Gastroesophageal sphincter (tissue), 4 donors: ENCODE data around the gene POLR3K. TPM values are rescaled to one million over a fixed set of nuclear protein-coding genes. Genes with fewer than 3 reads are reported as not detected.
"Not testable (repeated sequence)": the region's sequence is repeated elsewhere in the genome, so short reads cannot be mapped to it uniquely, and the experiment has no call there.

Source experiments
- ATAC-seq: fragments of 150-250 bp; one replicate; pipeline ENCODE4 v1.9.1; 2016; ENCODE audit warnings: mild to moderate bottlenecking, moderate library complexity
- H3K27ac ChIP-seq, 4 donors: fragments of 200-600 bp; sonication (generic) in 3 of 4; 1 replicate in 3 of 4; 2 replicates in 1 of 4; pipeline ENCODE4 v1.5.1; 2016 to 2019
- H3K27me3 ChIP-seq: fragments of 200-600 bp; sonication (generic); one replicate; pipeline ENCODE4 v1.5.1; 2019
- H3K36me3 ChIP-seq, 2 donors: fragments of 200-600 bp; sonication (generic); one replicate each; pipeline ENCODE4 v1.5.1; 2019; ENCODE audit warnings: control low read depth in 1 of 2
- H3K4me1 ChIP-seq, 3 donors: fragments of 200-600 bp; sonication (generic); 1 replicate in 2 of 3; 2 replicates in 1 of 3; pipeline ENCODE4 v1.5.1; 2016 to 2019; ENCODE audit warnings: control low read depth in 2 of 3
- H3K4me3 ChIP-seq, 2 donors: fragments of 200-600 bp; sonication (generic); one replicate each; pipeline ENCODE4 v1.5.1; 2019; ENCODE audit warnings: mild to moderate bottlenecking in 1 of 2, moderate library complexity in 1 of 2
- H3K9me3 ChIP-seq, 3 donors: fragments of 200-600 bp; sonication (generic); one replicate each; pipeline ENCODE4 v1.5.1; 2017 to 2019; ENCODE audit warnings: control low read depth in 2 of 3
- EP300 ChIP-seq: sonication (generic); formaldehyde crosslinking; IDR thresholded peaks from one replicate; pipeline ENCODE4 v1.6.1; 2017; ENCODE audit warnings: antibody characterized with exemption, mild to moderate bottlenecking
- POLR2A ChIP-seq, 2 donors: fragments of 450-650 bp; IDR thresholded peaks; one replicate each; pipeline ENCODE4 v1.6.1; 2017; ENCODE audit warnings: antibody characterized with exemption in 2 of 2, mild to moderate bottlenecking in 2 of 2, moderate library complexity in 1 of 2
- POLR2AphosphoS5 ChIP-seq: sonication (generic); formaldehyde crosslinking; IDR thresholded peaks from one replicate; pipeline ENCODE4 v1.6.1; 2017; ENCODE audit warnings: antibody characterized with exemption
- WGBS, 2 donors: methylation state at CpG; one replicate each; pipeline ENCODE4 v1.1.5; 2018; ENCODE audit warnings: low coverage in 1 of 2; 5-methylcytosine and 5-hydroxymethylcytosine counted together
- total RNA-seq, 4 donors: library from RNA; depleted of rRNA; stranded (reverse); fragments of >200 nt; gene quantifications; one replicate each; pipeline ENCODE4 v1.1.0, GENCODE V29; 2016
- TF ChIP-seq, protein P1 (sequence below), 4 experiments: fragments of 200-600 bp in 2 of 4; fragments of 450-650 bp in 2 of 4; sonication (generic) in 1 of 4; IDR thresholded peaks; one replicate each; pipeline ENCODE4 v1.5.1; 2017 to 2019; ENCODE audit warnings: antibody characterized with exemption in 4 of 4, mild to moderate bottlenecking in 2 of 4, moderate library complexity in 2 of 4

POLR3K gene
- total RNA-seq, 4 donors from 2014 or later: 2.6 to 5.1 (median 4.5) TPM

GRCh38 chr16:33877-34647, 19.3 kb downstream of the POLR3K start:
- Histone ChIP-seq H3K36me3 (no peaks in the 10 kb centered on the region), H3K4me1 (no peaks in the 10 kb centered on the region), H3K4me3 (no peak overlapping the region), H3K9me3 (no peaks in the 10 kb centered on the region), H3K27me3 (no peaks in the 10 kb centered on the region), H3K27ac (no peak overlapping the region)
- WGBS, 2 donors: 80% methylated on average over 5 of the region's 21 CpGs; no CpG with 5 or more reads in 1 of the 2 donors
- ATAC-seq: no peak
- TF ChIP-seq POLR2A (IDR thresholded peaks at IDR 0.05) (no peak), POLR2AphosphoS5 (no peak), EP300 (no peak)
- TF ChIP-seq, protein P1, sequence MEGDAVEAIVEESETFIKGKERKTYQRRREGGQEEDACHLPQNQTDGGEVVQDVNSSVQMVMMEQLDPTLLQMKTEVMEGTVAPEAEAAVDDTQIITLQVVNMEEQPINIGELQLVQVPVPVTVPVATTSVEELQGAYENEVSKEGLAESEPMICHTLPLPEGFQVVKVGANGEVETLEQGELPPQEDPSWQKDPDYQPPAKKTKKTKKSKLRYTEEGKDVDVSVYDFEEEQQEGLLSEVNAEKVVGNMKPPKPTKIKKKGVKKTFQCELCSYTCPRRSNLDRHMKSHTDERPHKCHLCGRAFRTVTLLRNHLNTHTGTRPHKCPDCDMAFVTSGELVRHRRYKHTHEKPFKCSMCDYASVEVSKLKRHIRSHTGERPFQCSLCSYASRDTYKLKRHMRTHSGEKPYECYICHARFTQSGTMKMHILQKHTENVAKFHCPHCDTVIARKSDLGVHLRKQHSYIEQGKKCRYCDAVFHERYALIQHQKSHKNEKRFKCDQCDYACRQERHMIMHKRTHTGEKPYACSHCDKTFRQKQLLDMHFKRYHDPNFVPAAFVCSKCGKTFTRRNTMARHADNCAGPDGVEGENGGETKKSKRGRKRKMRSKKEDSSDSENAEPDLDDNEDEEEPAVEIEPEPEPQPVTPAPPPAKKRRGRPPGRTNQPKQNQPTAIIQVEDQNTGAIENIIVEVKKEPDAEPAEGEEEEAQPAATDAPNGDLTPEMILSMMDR (IDR thresholded peaks at IDR 0.05): no peak

DNA sequence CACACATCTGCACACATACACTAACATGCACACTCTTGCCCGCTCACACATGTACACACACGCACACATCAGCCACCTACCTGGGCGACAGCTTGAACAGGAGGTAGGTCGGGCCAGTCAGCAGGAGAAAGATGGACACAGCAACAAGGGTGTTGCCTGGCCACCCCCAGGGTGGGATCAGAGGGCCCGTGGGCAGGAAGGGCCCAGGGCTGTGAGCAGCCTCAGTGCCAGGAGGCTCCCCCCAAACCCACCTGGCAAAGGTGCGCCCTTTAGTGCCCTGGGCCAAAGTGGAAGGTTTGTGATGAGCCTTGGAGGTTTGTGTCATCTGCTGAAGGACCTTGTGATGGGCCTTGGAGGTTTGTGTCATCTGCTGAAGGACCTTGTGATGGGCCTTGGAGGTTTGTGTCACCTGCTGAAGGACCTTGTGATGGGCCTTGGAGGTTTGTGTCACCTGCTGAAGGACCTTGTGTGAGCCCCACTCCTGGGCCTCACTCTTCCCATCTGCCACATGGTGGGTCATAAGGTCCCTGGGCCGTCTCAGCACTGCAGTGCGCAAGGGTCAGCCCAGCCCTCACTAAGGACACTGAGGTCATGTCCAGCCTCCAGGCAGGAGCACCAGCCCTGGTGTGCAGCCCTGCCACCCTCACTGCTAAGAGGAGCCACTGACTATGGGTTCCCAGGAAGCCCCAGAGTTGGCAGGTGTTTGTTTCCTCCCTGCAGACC, 20.1 kb downstream of the POLR3K start:
- not testable (repeated sequence) for H3K27ac ChIP-seq, H3K27me3 ChIP-seq, ATAC-seq, H3K36me3 ChIP-seq, H3K9me3 ChIP-seq, H3K4me1 ChIP-seq, H3K4me3 ChIP-seq
- WGBS, 2 donors: 83% methylated on average over 1 of the region's 8 CpGs; no CpG with 5 or more reads in 1 of the 2 donors

DNA sequence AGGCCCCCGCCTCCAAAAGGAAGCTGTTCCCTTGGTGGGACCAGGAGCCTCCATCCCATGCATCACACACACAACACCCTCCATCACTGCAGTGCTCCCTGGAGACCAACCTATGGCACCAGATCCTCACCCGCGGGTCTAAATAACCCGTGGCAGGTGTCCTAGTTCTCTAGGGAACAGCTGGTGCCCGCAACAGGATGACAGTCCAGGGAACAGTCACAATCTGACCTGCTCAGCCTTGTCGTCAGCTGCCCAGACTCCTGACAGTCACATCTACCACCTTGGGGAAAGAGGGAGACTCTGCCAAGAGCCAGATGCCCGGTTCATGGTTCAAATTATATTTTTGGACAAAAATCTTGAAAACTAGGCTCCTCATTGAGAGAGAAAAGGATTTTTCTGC, 22.8 kb downstream of the POLR3K start:
- H3K9me3 ChIP-seq, H3K36me3 ChIP-seq, H3K27ac ChIP-seq, H3K4me3 ChIP-seq, H3K27me3 ChIP-seq, ATAC-seq, H3K4me1 ChIP-seq: not testable (repeated sequence)
- no CpG with 5 or more reads among the region's 7 CpGs for WGBS, 2 donors

DNA sequence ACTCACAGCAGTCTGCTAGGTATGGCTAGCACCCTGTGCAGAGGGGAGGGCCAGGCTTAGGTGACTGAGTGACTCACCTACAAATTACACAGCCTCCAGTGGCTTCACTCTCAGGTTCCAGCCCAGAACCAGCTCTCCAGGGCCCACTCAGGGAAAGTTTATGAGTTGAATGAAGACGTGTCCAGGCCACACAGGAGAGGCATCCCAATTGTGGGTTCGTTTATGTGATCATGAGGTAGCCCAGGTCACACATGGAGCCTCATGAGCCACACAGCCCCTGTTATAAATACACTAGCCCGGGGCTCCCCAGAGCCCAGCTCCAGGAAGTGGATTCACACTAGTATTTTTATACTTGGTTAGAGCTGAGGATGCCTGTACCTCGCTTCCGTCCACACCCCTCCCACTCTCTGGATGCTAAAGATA, 27.5 kb downstream of the POLR3K start:
- ATAC-seq, H3K27me3 ChIP-seq, H3K27ac ChIP-seq, H3K36me3 ChIP-seq, H3K4me3 ChIP-seq, H3K9me3 ChIP-seq, H3K4me1 ChIP-seq: not testable (repeated sequence)
- no CpG with 5 or more reads among the region's 5 CpGs for WGBS, 2 donors

GRCh38 chr16:24151-24550, 29.3 kb downstream of the POLR3K start:
- H3K27ac ChIP-seq, H3K27me3 ChIP-seq, H3K9me3 ChIP-seq, H3K4me3 ChIP-seq, ATAC-seq, H3K36me3 ChIP-seq, H3K4me1 ChIP-seq: not testable (repeated sequence)
- no CpG with 5 or more reads among the region's 22 CpGs for WGBS, 2 donors

DNA sequence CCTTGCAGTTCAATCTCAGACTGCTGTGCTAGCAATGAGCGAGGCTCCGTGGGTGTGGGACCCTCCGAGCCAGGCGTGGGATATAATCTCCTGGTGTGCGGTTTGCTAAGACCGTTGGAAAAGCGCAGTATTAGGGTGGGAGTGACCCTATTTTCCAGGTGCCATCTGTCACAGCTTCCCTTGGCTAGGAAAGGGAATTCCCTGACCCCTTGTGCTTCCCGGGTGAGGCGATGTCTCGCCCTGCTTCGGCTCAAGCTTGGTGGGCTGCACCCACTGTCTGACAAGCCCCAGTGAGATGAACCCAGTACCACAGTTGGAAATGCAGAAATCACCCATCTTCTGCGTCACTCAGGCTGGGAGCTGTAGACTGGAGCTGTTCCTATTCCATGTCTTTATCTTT, 32.5 kb downstream of the POLR3K start:
- not testable (repeated sequence) for H3K36me3 ChIP-seq, H3K27me3 ChIP-seq, H3K4me3 ChIP-seq, H3K4me1 ChIP-seq, H3K9me3 ChIP-seq, ATAC-seq, H3K27ac ChIP-seq
- 80 to 85% methylated on average over 2 to 11 of the region's 12 CpGs for WGBS, 2 donors

GRCh38 chr16:17062-17765, 36.2 kb downstream of the POLR3K start:
- not testable (repeated sequence) for H3K27me3 ChIP-seq, ATAC-seq, H3K27ac ChIP-seq, H3K9me3 ChIP-seq, H3K4me1 ChIP-seq, H3K4me3 ChIP-seq, H3K36me3 ChIP-seq
- 97% methylated on average over 6 of the region's 20 CpGs; no CpG with 5 or more reads in 1 of the 2 donors for WGBS, 2 donors

GRCh38 chr16:10772-11171, 42.6 kb downstream of the POLR3K start:
- ATAC-seq, H3K4me1 ChIP-seq, H3K9me3 ChIP-seq, H3K27me3 ChIP-seq, H3K36me3 ChIP-seq, H3K4me3 ChIP-seq, H3K27ac ChIP-seq: not testable (repeated sequence)
- TF ChIP-seq, protein P1 (IDR thresholded peaks at IDR 0.05): peak in 1 of 4 experiments; percentile 49
- 60% methylated on average over 1 of the region's 27 CpGs; no CpG with 5 or more reads in 1 of the 2 donors for WGBS, 2 donors
